Lower lobe of right lung (tissue), 2 donors: ENCODE data around the gene ATP5F1C. TPM values are rescaled to one million over a fixed set of nuclear protein-coding genes. Genes with fewer than 3 reads are reported as not detected.
A peak's percentile ranks its signal among the peaks of the same experiment; 100 is the strongest.
"Not testable (repeated sequence)": the region's sequence is repeated elsewhere in the genome, so short reads cannot be mapped to it uniquely, and the experiment has no call there.

Source experiments
- ATAC-seq, 2 donors: fragments of 200-7000 bp; cut with Tn5 transposase; one replicate each; pipeline ENCODE4 v1.9.1; 2020 to 2022; ENCODE audit warnings: mild to moderate bottlenecking in 2 of 2, moderate library complexity in 2 of 2
- DNase-seq: peaks from one replicate; pipeline ENCODE4 v3.0.0-alpha.2; 2020
- H3K27ac ChIP-seq: fragments of 200-600 bp; one replicate; pipeline ENCODE4 v1.8.0; 2022
- H3K27me3 ChIP-seq: fragments of 200-600 bp; one replicate; pipeline ENCODE4 v1.8.0; 2022; ENCODE audit warnings: low read depth
- H3K36me3 ChIP-seq: fragments of 200-600 bp; one replicate; pipeline ENCODE4 v1.8.0; 2022; ENCODE audit warnings: mild to moderate bottlenecking
- H3K4me1 ChIP-seq: fragments of 200-600 bp; one replicate; pipeline ENCODE4 v1.8.0; 2022
- H3K4me3 ChIP-seq: fragments of 200-600 bp; one replicate; pipeline ENCODE4 v1.8.0; 2022; ENCODE audit warnings: mild to moderate bottlenecking
- H3K9me3 ChIP-seq: fragments of 200-600 bp; one replicate; pipeline ENCODE4 v1.8.0; 2022
- CTCF ChIP-seq: fragments of 200-600 bp; IDR thresholded peaks from one replicate; pipeline ENCODE4 v1.8.0; 2022; ENCODE audit warnings: antibody characterized with exemption, mild to moderate bottlenecking
- intact Hi-C: fragments of 100-400 bp; cut with DNase I; formaldehyde crosslinking; loops from one replicate; pipeline ENCODE4 v1.11.0; 2022
- total RNA-seq: library from RNA; stranded (reverse); fragmentation: NEBNext Ultra II Directional; extraction: Animal tissue kit (Norgen Biotek cat#: 25700); gene quantifications from one replicate; pipeline ENCODE4 v1.2.1, GENCODE V29; 2021
- donor health status: DM: no; HTN: yes; CAD: no; lungs with severe emphysema.

Gene ATP5F1C
- total RNA-seq, 1 donor from 2014 or later = 183 TPM

- Histone ChIP-seq H3K4me1 (no peaks in the 10 kb centered on the region), H3K27me3 (no peaks in the 10 kb centered on the region), H3K9me3 (no peaks in the 10 kb centered on the region), H3K4me3 (no peak overlapping the region), H3K27ac (no peak overlapping the region), H3K36me3 (peaks cover 98% of the 10 kb centered on the region)
- ATAC-seq = no peak
- TF ChIP-seq CTCF = no peak
- intact Hi-C loops = no loop called here
- no peak for DNase-seq
Measured at GRCh38 chr10:7767209-7767608, 20.8 kb upstream of the ATP5F1C start.

- Histone ChIP-seq H3K4me1 (no peaks in the 10 kb centered on the region), H3K4me3 (no peak overlapping the region), H3K27me3 (no peaks in the 10 kb centered on the region), H3K27ac (no peak overlapping the region), H3K36me3 (peaks cover 97% of the 10 kb centered on the region), H3K9me3 (no peaks in the 10 kb centered on the region)
- ATAC-seq (no peak), DNase-seq (no peak)
- intact Hi-C loops = no loop called here
- no peak for TF ChIP-seq CTCF
Measured at GRCh38 chr10:7768417-7768816, 19.6 kb upstream of the ATP5F1C start.

- no peak for TF ChIP-seq CTCF
- intact Hi-C loops = no loop called here
- no peak overlapping the region for H3K4me3 ChIP-seq
- DNase-seq (peak; percentile 64), ATAC-seq (peak; percentile 61 to 71)
- H3K27me3 ChIP-seq = no peaks in the 10 kb centered on the region
- H3K9me3 ChIP-seq = no peaks in the 10 kb centered on the region
- H3K27ac ChIP-seq = no peak overlapping the region
- H3K4me1 ChIP-seq = peaks cover 8% of the 10 kb centered on the region
- H3K36me3 ChIP-seq = peaks cover 96% of the 10 kb centered on the region
Measured at GRCh38 chr10:7773845-7774801, 13.9 kb upstream of the ATP5F1C start.

- intact Hi-C loops = no loop called here
- H3K36me3 ChIP-seq = peaks cover 93% of the 10 kb centered on the region
Measured at GRCh38 chr10:7776777-7777176, 11.2 kb upstream of the ATP5F1C start.

GRCh38 chr10:7782194-7782593 is 5.8 kb upstream of the ATP5F1C start:
- H3K27me3 ChIP-seq, H3K27ac ChIP-seq, ATAC-seq, DNase-seq, intact Hi-C loops, H3K9me3 ChIP-seq, H3K4me3 ChIP-seq: not testable (repeated sequence)
- Histone ChIP-seq H3K36me3 (peaks cover 41% of the 10 kb centered on the region), H3K4me1 (peaks cover 14% of the 10 kb centered on the region)

More at GRCh38 chr10:7776777-7777176, 11.2 kb upstream of the ATP5F1C start:
- ATAC-seq (no peak), DNase-seq (no peak)
- Histone ChIP-seq H3K9me3 (no peaks in the 10 kb centered on the region), H3K27me3 (no peaks in the 10 kb centered on the region), H3K4me1 (peaks cover 8% of the 10 kb centered on the region), H3K4me3 (no peak overlapping the region), H3K27ac (no peak overlapping the region)
- TF ChIP-seq CTCF = no peak

- Histone ChIP-seq H3K4me1 (peaks cover 37% of the 10 kb centered on the region), H3K36me3 (peaks cover 5% of the 10 kb centered on the region), H3K4me3 (peak overlapping the region; percentile 97), H3K9me3 (no peaks in the 10 kb centered on the region), H3K27me3 (no peaks in the 10 kb centered on the region), H3K27ac (no peak overlapping the region)
- TF ChIP-seq CTCF = no peak
- DNase-seq = no peak
- intact Hi-C loops = no loop called here
- no peak for ATAC-seq
Measured at GRCh38 chr10:7786430-7786829, 1.5 kb upstream of the ATP5F1C start.
